ENCODE results near the gene UPK3BL2. TPM values are rescaled to one million over a fixed set of nuclear protein-coding genes. Genes with fewer than 3 reads are reported as not detected.
"Not testable (repeated sequence)": the region's sequence is repeated elsewhere in the genome, so short reads cannot be mapped to it uniquely, and the experiment has no call there.

UPK3BL2 gene
- total RNA-seq, 2 experiments from 2014 or later: 10.2 to 22.2 TPM

GRCh38 chr7:102550808-102551422 is 7.4 kb upstream of the UPK3BL2 start, which contains the start of gene SPDYE2:
SPDYE2 (plus strand) TSS chr7:102551226; CDS start chr7:102553256, 2,030 bp downstream.
- BruUV-seq (replicated peaks); H3K79me2 ChIP-seq (ENCODE audit: insufficient read depth, low read depth, low read length); POLR2A ChIA-PET: not testable (repeated sequence)

GRCh38 chr7:102546353-102546752 is 2.9 kb upstream of the UPK3BL2 start:
- H3K27ac ChIP-seq (ENCODE audit: low read depth, low read length, poor library complexity, severe bottlenecking); H3K9me2 ChIP-seq (ENCODE audit: insufficient read depth, low read length); H2AFZ ChIP-seq (ENCODE audit: low read length); H3K4me1 ChIP-seq (ENCODE audit: insufficient read depth, low read length, poor library complexity, severe bottlenecking); H3K4me3 ChIP-seq (ENCODE audit: low read depth, low read length, poor library complexity, severe bottlenecking); H3K9me3 ChIP-seq (ENCODE audit: low read length); H4K20me1 ChIP-seq (ENCODE audit: insufficient read depth, low read length); CTCF ChIA-PET (ENCODE audit: unreplicated experiment); POLR2A ChIA-PET; intact Hi-C loops (cut with micrococcal nuclease; ENCODE audit: unreplicated experiment); H3K4me2 ChIP-seq (ENCODE audit: low read length); H3K79me2 ChIP-seq (ENCODE audit: insufficient read depth, low read depth, low read length); DNase-seq (ENCODE audit: low spot score); H3K36me3 ChIP-seq (ENCODE audit: insufficient read depth, low read length): not testable (repeated sequence)
- BruUV-seq (replicated peaks): TSS peak; percentile 46

More at GRCh38 chr7:102550808-102551422, 7.4 kb upstream of the UPK3BL2 start, which contains the start of gene SPDYE2:
- H3K4me1 ChIP-seq (ENCODE audit: insufficient read depth, low read length, poor library complexity, severe bottlenecking); H3K9me3 ChIP-seq (ENCODE audit: low read length); H3K36me3 ChIP-seq (ENCODE audit: insufficient read depth, low read length); intact Hi-C loops (cut with micrococcal nuclease; ENCODE audit: unreplicated experiment); DNase-seq (ENCODE audit: low spot score); CTCF ChIA-PET (ENCODE audit: unreplicated experiment); H3K4me2 ChIP-seq (ENCODE audit: low read length); H3K9me2 ChIP-seq (ENCODE audit: insufficient read depth, low read length); H4K20me1 ChIP-seq (ENCODE audit: insufficient read depth, low read length); H3K4me3 ChIP-seq (ENCODE audit: low read depth, low read length, poor library complexity, severe bottlenecking); H3K27ac ChIP-seq (ENCODE audit: low read depth, low read length, poor library complexity, severe bottlenecking); H2AFZ ChIP-seq (ENCODE audit: low read length): not testable (repeated sequence)

GRCh38 chr7:102545288-102545687 is 1.8 kb upstream of the UPK3BL2 start:
- H3K4me2 ChIP-seq (ENCODE audit: low read length); H3K27ac ChIP-seq (ENCODE audit: low read depth, low read length, poor library complexity, severe bottlenecking); H3K79me2 ChIP-seq (ENCODE audit: insufficient read depth, low read depth, low read length); H3K4me1 ChIP-seq (ENCODE audit: insufficient read depth, low read length, poor library complexity, severe bottlenecking); H3K9me3 ChIP-seq (ENCODE audit: low read length); CTCF ChIA-PET (ENCODE audit: unreplicated experiment); H3K4me3 ChIP-seq (ENCODE audit: low read depth, low read length, poor library complexity, severe bottlenecking); intact Hi-C loops (cut with micrococcal nuclease; ENCODE audit: unreplicated experiment); H2AFZ ChIP-seq (ENCODE audit: low read length); H3K9me2 ChIP-seq (ENCODE audit: insufficient read depth, low read length); DNase-seq (ENCODE audit: low spot score); POLR2A ChIA-PET; H4K20me1 ChIP-seq (ENCODE audit: insufficient read depth, low read length); H3K36me3 ChIP-seq (ENCODE audit: insufficient read depth, low read length); BruUV-seq (replicated peaks): not testable (repeated sequence)

- POLR2A ChIA-PET; H2AFZ ChIP-seq (ENCODE audit: low read length); H3K9me2 ChIP-seq (ENCODE audit: insufficient read depth, low read length); H3K27ac ChIP-seq (ENCODE audit: low read depth, low read length, poor library complexity, severe bottlenecking); intact Hi-C loops (cut with micrococcal nuclease; ENCODE audit: unreplicated experiment); H3K36me3 ChIP-seq (ENCODE audit: insufficient read depth, low read length); H3K9me3 ChIP-seq (ENCODE audit: low read length); H3K79me2 ChIP-seq (ENCODE audit: insufficient read depth, low read depth, low read length); BruUV-seq (replicated peaks); H3K4me3 ChIP-seq (ENCODE audit: low read depth, low read length, poor library complexity, severe bottlenecking); H3K4me1 ChIP-seq (ENCODE audit: insufficient read depth, low read length, poor library complexity, severe bottlenecking); H4K20me1 ChIP-seq (ENCODE audit: insufficient read depth, low read length); DNase-seq (ENCODE audit: low spot score); CTCF ChIA-PET (ENCODE audit: unreplicated experiment); H3K4me2 ChIP-seq (ENCODE audit: low read length): not testable (repeated sequence)
Observed at GRCh38 chr7:102544372-102544771, 876 bp upstream of the UPK3BL2 start.

GRCh38 chr7:102542771-102543170 is 725 bp downstream of the UPK3BL2 start:
- POLR2A ChIA-PET; H3K4me2 ChIP-seq (ENCODE audit: low read length); intact Hi-C loops (cut with micrococcal nuclease; ENCODE audit: unreplicated experiment); H3K27ac ChIP-seq (ENCODE audit: low read depth, low read length, poor library complexity, severe bottlenecking); H3K9me2 ChIP-seq (ENCODE audit: insufficient read depth, low read length); H3K4me3 ChIP-seq (ENCODE audit: low read depth, low read length, poor library complexity, severe bottlenecking); H3K9me3 ChIP-seq (ENCODE audit: low read length); H2AFZ ChIP-seq (ENCODE audit: low read length); H3K36me3 ChIP-seq (ENCODE audit: insufficient read depth, low read length); DNase-seq (ENCODE audit: low spot score); H3K79me2 ChIP-seq (ENCODE audit: insufficient read depth, low read depth, low read length); BruUV-seq (replicated peaks); H4K20me1 ChIP-seq (ENCODE audit: insufficient read depth, low read length); H3K4me1 ChIP-seq (ENCODE audit: insufficient read depth, low read length, poor library complexity, severe bottlenecking); CTCF ChIA-PET (ENCODE audit: unreplicated experiment): not testable (repeated sequence)

DNA sequence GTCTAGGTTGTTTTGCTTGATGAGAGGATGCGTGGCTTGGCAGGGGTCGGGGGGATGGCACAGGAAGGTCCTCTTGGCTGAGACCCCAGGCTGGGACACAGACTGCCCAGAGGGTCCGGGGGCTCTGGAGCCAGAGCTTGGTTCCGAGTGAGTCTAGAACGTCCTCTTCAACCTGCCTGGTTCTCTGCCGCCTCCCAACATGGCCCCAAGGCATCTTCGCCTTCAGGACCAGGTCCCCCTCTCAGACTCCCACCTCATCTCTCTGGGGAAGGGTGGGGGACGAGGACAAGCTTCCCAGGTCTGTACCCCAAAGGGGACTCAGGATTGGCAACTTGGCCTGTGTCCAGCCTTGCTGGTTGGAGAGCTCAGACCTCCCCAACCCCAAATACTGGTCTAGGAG is 1.4 kb downstream of the UPK3BL2 start:
- DNase-seq (ENCODE audit: low spot score); H3K27ac ChIP-seq (ENCODE audit: low read depth, low read length, poor library complexity, severe bottlenecking); POLR2A ChIA-PET; CTCF ChIA-PET (ENCODE audit: unreplicated experiment); H3K4me3 ChIP-seq (ENCODE audit: low read depth, low read length, poor library complexity, severe bottlenecking); H3K9me2 ChIP-seq (ENCODE audit: insufficient read depth, low read length); H3K4me2 ChIP-seq (ENCODE audit: low read length); H3K4me1 ChIP-seq (ENCODE audit: insufficient read depth, low read length, poor library complexity, severe bottlenecking); H4K20me1 ChIP-seq (ENCODE audit: insufficient read depth, low read length); BruUV-seq (replicated peaks); H3K36me3 ChIP-seq (ENCODE audit: insufficient read depth, low read length); H3K9me3 ChIP-seq (ENCODE audit: low read length); H3K79me2 ChIP-seq (ENCODE audit: insufficient read depth, low read depth, low read length); intact Hi-C loops (cut with micrococcal nuclease; ENCODE audit: unreplicated experiment); H2AFZ ChIP-seq (ENCODE audit: low read length): not testable (repeated sequence)

DNA sequence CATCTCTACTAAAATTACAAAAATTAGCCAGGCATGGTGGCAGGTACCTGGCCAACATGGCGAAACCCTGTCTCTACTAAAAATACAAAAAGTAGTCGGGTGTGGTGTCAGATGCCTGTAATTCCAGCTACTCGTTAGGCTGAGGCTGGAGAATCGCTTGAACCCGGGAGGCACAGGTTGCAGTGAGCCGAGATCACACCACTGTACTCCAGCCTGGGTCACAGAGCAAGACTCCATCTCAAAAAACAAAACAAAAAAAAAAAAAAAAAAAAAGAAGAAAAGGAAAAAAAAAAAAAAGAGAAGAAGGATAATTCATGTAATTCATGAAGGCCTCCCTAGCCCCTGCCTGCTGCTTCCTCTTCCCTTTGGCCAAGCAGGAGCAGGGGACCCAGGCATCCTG is 2.9 kb downstream of the UPK3BL2 start:
- H3K4me3 ChIP-seq (ENCODE audit: low read depth, low read length, poor library complexity, severe bottlenecking); H3K4me2 ChIP-seq (ENCODE audit: low read length); H3K36me3 ChIP-seq (ENCODE audit: insufficient read depth, low read length); H4K20me1 ChIP-seq (ENCODE audit: insufficient read depth, low read length); intact Hi-C loops (cut with micrococcal nuclease; ENCODE audit: unreplicated experiment); H3K9me3 ChIP-seq (ENCODE audit: low read length); H3K27ac ChIP-seq (ENCODE audit: low read depth, low read length, poor library complexity, severe bottlenecking); POLR2A ChIA-PET; H3K9me2 ChIP-seq (ENCODE audit: insufficient read depth, low read length); H2AFZ ChIP-seq (ENCODE audit: low read length); CTCF ChIA-PET (ENCODE audit: unreplicated experiment); BruUV-seq (replicated peaks); DNase-seq (ENCODE audit: low spot score); H3K4me1 ChIP-seq (ENCODE audit: insufficient read depth, low read length, poor library complexity, severe bottlenecking); H3K79me2 ChIP-seq (ENCODE audit: insufficient read depth, low read depth, low read length): not testable (repeated sequence)

All from OCI-LY7 (cell line).